ENCODE measurements around the gene PLIN4.

DNA sequence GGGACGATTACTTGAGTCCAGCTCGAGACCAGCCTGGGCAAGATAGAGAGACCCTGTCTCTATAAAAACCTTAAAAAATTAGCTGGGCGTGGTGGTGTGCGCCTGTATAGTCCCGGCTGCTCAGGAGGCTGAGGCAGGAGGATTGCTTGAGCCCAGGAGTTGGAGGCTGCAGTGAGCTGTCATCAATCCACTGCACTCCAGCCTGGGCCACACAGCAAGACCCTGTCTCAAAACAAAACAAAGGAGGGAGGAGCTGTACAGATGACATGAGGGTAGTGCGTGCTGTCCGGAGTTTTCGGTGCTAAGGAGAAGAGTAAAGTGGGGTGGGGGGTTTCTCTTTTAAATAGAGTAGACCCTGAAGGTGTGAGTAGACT lies 23.6 kb downstream of the PLIN4 start:
- TF ChIP-seq, protein P1, sequence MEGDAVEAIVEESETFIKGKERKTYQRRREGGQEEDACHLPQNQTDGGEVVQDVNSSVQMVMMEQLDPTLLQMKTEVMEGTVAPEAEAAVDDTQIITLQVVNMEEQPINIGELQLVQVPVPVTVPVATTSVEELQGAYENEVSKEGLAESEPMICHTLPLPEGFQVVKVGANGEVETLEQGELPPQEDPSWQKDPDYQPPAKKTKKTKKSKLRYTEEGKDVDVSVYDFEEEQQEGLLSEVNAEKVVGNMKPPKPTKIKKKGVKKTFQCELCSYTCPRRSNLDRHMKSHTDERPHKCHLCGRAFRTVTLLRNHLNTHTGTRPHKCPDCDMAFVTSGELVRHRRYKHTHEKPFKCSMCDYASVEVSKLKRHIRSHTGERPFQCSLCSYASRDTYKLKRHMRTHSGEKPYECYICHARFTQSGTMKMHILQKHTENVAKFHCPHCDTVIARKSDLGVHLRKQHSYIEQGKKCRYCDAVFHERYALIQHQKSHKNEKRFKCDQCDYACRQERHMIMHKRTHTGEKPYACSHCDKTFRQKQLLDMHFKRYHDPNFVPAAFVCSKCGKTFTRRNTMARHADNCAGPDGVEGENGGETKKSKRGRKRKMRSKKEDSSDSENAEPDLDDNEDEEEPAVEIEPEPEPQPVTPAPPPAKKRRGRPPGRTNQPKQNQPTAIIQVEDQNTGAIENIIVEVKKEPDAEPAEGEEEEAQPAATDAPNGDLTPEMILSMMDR (IDR thresholded peaks at IDR 0.05 in 8 of 11, conservative IDR thresholded peaks at IDR 0.05 in 3 of 11), result no peak
- no peak for TF ChIP-seq POLR2AphosphoS5 (IDR thresholded peaks at IDR 0.05)
